GM18519 (cell line): ENCODE data around the gene PRKAG2.

Experiments
- ATAC-seq: cut with Tn5 transposase; IDR thresholded peaks from one replicate; pipeline ENCODE4 v1.9.1; 2021; ENCODE audit warnings: mild to moderate bottlenecking, moderate library complexity; ENCODE audit not compliant: unreplicated experiment, low FRiP score

The PRKAG2 gene

GRCh38 chr7:151671514-151671913, 205.4 kb downstream of the PRKAG2 start:
- ATAC-seq = no peak

GRCh38 chr7:151669762-151670161, 207.2 kb downstream of the PRKAG2 start:
- ATAC-seq = no peak

GRCh38 chr7:151666886-151667285, 210.0 kb downstream of the PRKAG2 start:
- ATAC-seq = no peak

GRCh38 chr7:151665368-151665767, 211.5 kb downstream of the PRKAG2 start:
- ATAC-seq = no peak

- no peak for ATAC-seq
These were observed 212.6 kb downstream of the PRKAG2 start for GRCh38 chr7:151664268-151664667.

- no peak for ATAC-seq
These were observed 213.4 kb downstream of the PRKAG2 start for GRCh38 chr7:151663382-151664100.

- ATAC-seq = no peak
These were observed 214.6 kb downstream of the PRKAG2 start for GRCh38 chr7:151662251-151662826.

- ATAC-seq = no peak
These were observed 215.3 kb downstream of the PRKAG2 start for GRCh38 chr7:151661587-151661986.

GRCh38 chr7:151660141-151660540, 216.8 kb downstream of the PRKAG2 start:
- ATAC-seq = no peak

GRCh38 chr7:151659219-151659618, 217.7 kb downstream of the PRKAG2 start:
- ATAC-seq = no peak

- no peak for ATAC-seq
These were observed 218.1 kb downstream of the PRKAG2 start for GRCh38 chr7:151658778-151659177.

GRCh38 chr7:151657173-151657572, 219.7 kb downstream of the PRKAG2 start:
- ATAC-seq = no peak

GRCh38 chr7:151655555-151655954, 221.4 kb downstream of the PRKAG2 start:
- no peak for ATAC-seq

GRCh38 chr7:151652111-151652510, 224.8 kb downstream of the PRKAG2 start:
- no peak for ATAC-seq

GRCh38 chr7:151650161-151650560, 226.8 kb downstream of the PRKAG2 start:
- no peak for ATAC-seq

- ATAC-seq = no peak
These were observed 228.5 kb downstream of the PRKAG2 start for GRCh38 chr7:151648429-151648828.

GRCh38 chr7:151647874-151648273, 229.0 kb downstream of the PRKAG2 start:
- no peak for ATAC-seq

- ATAC-seq = no peak
These were observed 229.9 kb downstream of the PRKAG2 start for GRCh38 chr7:151647006-151647405.

GRCh38 chr7:151645311-151645710, 231.6 kb downstream of the PRKAG2 start:
- ATAC-seq = no peak

GRCh38 chr7:151644554-151644953, 232.4 kb downstream of the PRKAG2 start:
- ATAC-seq = no peak

- no peak for ATAC-seq
These were observed 234.2 kb downstream of the PRKAG2 start for GRCh38 chr7:151642746-151643145.

- ATAC-seq = no peak
These were observed 235.3 kb downstream of the PRKAG2 start for GRCh38 chr7:151641587-151641986.
